KOPT-K1 (cell line): ENCODE results near the gene SEC61B.

Source experiments
- H3K27ac ChIP-seq: fragments of 200-600 bp; sonication (generic); 2 replicates; pipeline ENCODE4 v1.5.1; 2016; ENCODE audit warnings: antibody characterized with exemption, mild to moderate bottlenecking, low read depth, low read length; ENCODE audit not compliant: poor library complexity, severe bottlenecking
- H3K36me3 ChIP-seq: fragments of 200-600 bp; sonication (generic); 2 replicates; pipeline ENCODE4 v1.5.1; 2017; ENCODE audit warnings: antibody characterized with exemption, mild to moderate bottlenecking, low read length, moderate library complexity; ENCODE audit not compliant: insufficient read depth
- H3K9me3 ChIP-seq: fragments of 200-600 bp; sonication (generic); 2 replicates; pipeline ENCODE4 v1.5.1; 2017; ENCODE audit warnings: antibody characterized with exemption, low read length, mild to moderate bottlenecking; ENCODE audit not compliant: insufficient read depth, poor library complexity, severe bottlenecking

Gene SEC61B

DNA sequence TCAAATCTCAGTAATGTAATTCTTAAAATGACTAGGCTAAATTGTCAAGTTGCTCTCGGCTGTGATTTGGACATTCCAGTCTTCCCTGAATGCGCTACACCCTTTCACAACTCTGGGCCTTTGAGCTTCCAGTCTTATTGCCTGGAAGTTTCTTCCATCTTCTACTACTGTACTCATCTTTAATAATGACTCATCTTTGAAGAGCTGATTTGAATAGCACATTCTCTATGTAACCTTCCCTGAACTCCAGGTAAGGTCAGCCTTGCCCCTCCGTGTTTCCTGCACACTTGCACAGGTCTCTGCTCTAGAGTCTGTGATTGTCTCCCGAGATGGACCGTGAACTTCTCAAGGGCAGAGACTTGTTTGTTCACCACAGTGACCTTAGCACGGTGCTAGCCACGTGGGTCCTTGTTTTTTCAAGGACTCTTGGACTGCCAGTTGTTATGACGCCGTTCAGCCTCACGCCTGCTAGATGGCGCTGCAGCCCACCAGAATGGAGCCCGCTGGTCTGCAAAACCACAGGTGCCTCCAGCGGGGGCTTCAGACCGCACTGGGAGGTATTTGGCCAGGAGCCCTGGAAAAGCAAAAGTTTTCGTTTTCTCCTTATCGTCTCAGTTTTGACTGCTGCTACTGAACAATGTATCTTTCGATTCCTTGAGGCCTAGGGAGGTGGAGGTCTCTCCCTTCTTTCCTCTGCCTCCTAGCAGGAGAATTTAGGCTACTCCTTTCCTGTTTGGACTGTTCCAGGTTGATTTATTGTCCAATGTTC is 44.4 kb downstream of the SEC61B start:
- no peak overlapping the region for H3K27ac ChIP-seq
- no peaks in the 10 kb centered on the region for H3K9me3 ChIP-seq
- no peaks in the 10 kb centered on the region for H3K36me3 ChIP-seq

DNA sequence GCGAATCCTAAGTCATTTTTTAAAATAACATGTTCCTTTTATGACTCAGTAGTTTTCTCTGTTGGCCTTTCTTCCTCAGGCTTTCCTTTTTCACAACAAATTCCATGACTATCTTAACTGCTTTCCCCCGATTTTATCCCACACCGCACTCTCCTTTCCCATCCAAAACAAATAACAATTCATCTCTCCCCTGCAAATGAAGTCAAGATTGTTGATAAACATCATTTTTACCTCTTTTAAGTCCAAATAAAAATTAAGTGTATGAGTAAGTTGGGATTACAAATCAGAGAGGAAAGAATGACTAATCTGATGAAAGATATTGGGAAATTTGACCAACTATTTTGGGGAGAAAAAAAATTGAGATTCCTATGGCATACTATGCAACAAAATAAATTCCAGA is 47.3 kb downstream of the SEC61B start:
- H3K27ac ChIP-seq = no peak overlapping the region
- H3K36me3 ChIP-seq = no peaks in the 10 kb centered on the region

DNA sequence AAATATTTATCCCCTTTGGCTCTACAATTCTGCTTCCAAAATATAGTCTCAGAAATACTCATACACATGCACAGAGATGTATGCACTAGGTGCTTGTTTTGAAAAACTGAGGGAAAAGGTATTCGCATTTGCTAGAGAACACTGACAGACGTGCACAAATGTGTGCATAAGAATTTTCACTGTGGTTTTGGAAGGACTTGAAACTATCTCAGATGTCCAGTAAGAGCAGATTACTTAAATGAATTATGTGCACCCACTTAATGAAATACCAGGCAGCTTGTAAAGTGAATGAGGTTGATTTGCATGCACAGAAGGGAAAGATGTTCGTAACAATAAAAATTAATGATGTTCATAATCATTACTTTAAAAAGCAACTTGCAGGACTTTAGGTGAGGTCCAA is 48.4 kb downstream of the SEC61B start:
- Histone ChIP-seq H3K9me3 (no peaks in the 10 kb centered on the region), H3K36me3 (no peaks in the 10 kb centered on the region), H3K27ac (no peak overlapping the region)

More for the DNA sequence above, 47.3 kb downstream of the SEC61B start:
- no peaks in the 10 kb centered on the region for H3K9me3 ChIP-seq

DNA sequence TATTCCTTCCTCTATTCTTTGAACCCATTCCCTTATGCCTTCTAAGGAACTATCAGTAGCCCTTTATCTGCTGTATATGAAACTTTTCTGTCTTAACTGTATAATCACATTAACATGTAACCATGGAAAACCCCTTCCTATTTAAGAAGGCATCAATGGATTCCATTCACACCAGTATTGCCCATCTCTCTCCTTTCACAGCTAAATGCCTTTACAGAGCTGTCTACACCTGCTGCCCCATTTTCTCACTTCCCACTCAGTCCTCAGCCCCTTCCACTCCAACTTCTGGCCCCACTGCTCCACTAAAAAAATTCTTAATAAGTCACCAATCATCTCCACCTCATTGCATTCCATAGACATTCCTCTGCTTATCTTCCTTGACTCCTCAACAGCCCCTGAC is 50.8 kb downstream of the SEC61B start:
- Histone ChIP-seq H3K36me3 (no peaks in the 10 kb centered on the region), H3K9me3 (no peaks in the 10 kb centered on the region)

DNA sequence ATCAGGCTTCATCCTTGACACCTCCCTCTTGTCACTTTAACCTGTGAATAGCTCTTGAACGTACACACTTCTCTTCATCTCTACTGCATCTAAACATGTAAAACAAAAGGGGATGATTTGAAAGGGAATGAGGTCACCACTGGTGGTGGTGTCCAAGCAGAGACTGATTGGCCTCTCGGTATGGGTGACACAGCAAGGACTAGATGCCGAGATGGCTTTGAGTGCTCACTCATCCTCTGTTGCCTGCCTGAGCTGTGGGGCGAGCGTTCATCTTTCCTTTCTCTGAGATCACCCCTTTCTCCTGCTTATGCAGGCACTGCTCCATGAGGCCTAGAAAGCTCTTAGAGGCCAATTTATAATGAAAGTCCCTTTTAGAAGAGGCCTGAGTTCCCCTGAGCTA is 51.9 kb downstream of the SEC61B start:
- no peak overlapping the region for H3K27ac ChIP-seq
- H3K36me3 ChIP-seq = no peaks in the 10 kb centered on the region
- no peaks in the 10 kb centered on the region for H3K9me3 ChIP-seq

More for the DNA sequence above, 50.8 kb downstream of the SEC61B start:
- no peak overlapping the region for H3K27ac ChIP-seq

DNA sequence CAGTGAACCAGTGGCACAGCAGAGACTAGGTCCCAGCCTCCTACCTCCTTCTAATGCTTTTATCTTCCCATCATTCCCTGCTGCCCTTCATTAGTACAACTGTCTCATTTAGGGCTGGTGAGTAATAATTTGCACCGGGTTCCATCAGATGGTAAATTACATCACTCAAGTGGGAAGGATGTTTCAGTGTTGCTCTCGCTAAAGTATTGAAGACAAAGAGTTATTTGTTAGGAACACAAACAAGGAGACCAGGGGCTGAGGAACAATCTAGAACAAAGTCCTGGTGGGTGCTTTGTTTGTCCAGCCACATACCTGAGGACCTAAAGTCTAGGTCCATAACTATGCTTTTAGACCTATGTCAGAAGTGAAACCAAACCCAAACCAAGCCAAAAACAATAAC is 52.4 kb downstream of the SEC61B start:
- no peaks in the 10 kb centered on the region for H3K9me3 ChIP-seq
- H3K27ac ChIP-seq = no peak overlapping the region

More for the DNA sequence above, 52.4 kb downstream of the SEC61B start:
- no peaks in the 10 kb centered on the region for H3K36me3 ChIP-seq
